Sigmoid colon (tissue), 7 donors: ENCODE results near the gene CDK5RAP3. TPM values are rescaled to one million over a fixed set of nuclear protein-coding genes. Genes with fewer than 3 reads are reported as not detected.

ENCODE experiments used
- DNase-seq: peaks from one replicate; pipeline ENCODE4 v3.0.0-alpha.2; 2019
- H3K27ac ChIP-seq, 4 donors: fragments of 200-600 bp; sonication (generic); one replicate each; pipeline ENCODE4 v1.5.1; 2016 to 2019; ENCODE audit warnings: mild to moderate bottlenecking in 1 of 4
- H3K27me3 ChIP-seq, 3 donors: fragments of 200-600 bp; sonication (generic); one replicate each; pipeline ENCODE4 v1.5.1; 2019; ENCODE audit warnings: mild to moderate bottlenecking in 1 of 3
- H3K36me3 ChIP-seq, 4 donors: fragments of 200-600 bp; sonication (generic); one replicate each; pipeline ENCODE4 v1.5.1; 2016 to 2019
- H3K4me1 ChIP-seq, 4 donors: fragments of 200-600 bp; sonication (generic); one replicate each; pipeline ENCODE4 v1.5.1; 2017 to 2019
- H3K4me3 ChIP-seq, 4 donors: fragments of 200-600 bp; sonication (generic); one replicate each; pipeline ENCODE4 v1.5.1; 2017 to 2019; ENCODE audit warnings: mild to moderate bottlenecking in 2 of 4, moderate library complexity in 1 of 4
- H3K9me3 ChIP-seq, 4 donors: fragments of 200-600 bp in 3 of 4; sonication (generic) in 3 of 4; one replicate each; pipeline versions ENCODE4 v1.5.1 to v1.6.1; 2013 to 2019
- CTCF ChIP-seq, 4 experiments: fragments of 450-650 bp in 3 of 4; fragments of 200-600 bp in 1 of 4; IDR thresholded peaks; one replicate each; pipeline ENCODE4 v1.5.1; 2016 to 2019; ENCODE audit warnings: antibody characterized with exemption in 4 of 4, mild to moderate bottlenecking in 3 of 4, moderate library complexity in 2 of 4
- EP300 ChIP-seq, 4 donors: sonication (generic); formaldehyde crosslinking; IDR thresholded peaks; one replicate each; pipeline ENCODE4 v1.6.1; 2017; ENCODE audit warnings: antibody characterized with exemption in 4 of 4
- POLR2A ChIP-seq, 2 donors: fragments of 450-650 bp; IDR thresholded peaks; one replicate each; pipeline ENCODE4 v1.6.1; 2016; ENCODE audit warnings: antibody characterized with exemption in 2 of 2, mild to moderate bottlenecking in 2 of 2, moderate library complexity in 2 of 2
- POLR2AphosphoS5 ChIP-seq, 4 donors: sonication (generic); formaldehyde crosslinking; IDR thresholded peaks; one replicate each; pipeline ENCODE4 v1.6.1; 2017; ENCODE audit warnings: antibody characterized with exemption in 4 of 4
- WGBS, 2 donors: extraction: QIAGEN DNeasy Blood & Tissue Kit; methylation state at CpG; one replicate each; pipeline ENCODE4 v1.1.7; 2013; 5-methylcytosine and 5-hydroxymethylcytosine counted together
- intact Hi-C: fragments of 100-400 bp; cut with DNase I; formaldehyde crosslinking; loops from one replicate; pipeline ENCODE4 v1.15.1; 2023
- polyA plus RNA-seq, 3 donors: library from polyadenylated mRNA; stranded (reverse); fragments of 200-250 nt; gene quantifications; one replicate each; pipeline ENCODE4 v1.2.3, GENCODE V29; 2013
- total RNA-seq, 4 donors: library from RNA; depleted of rRNA; stranded (reverse); fragments of >200 nt; gene quantifications; one replicate each; pipeline ENCODE4 v1.1.0, GENCODE V29; 2016
- donor health status: healthy with polysubstance abuse.
- donor health status: Bipolar disorder and iron deficiency.
- donor health status: healthy.

Gene CDK5RAP3
- total and polyA plus RNA-seq, 7 donors, result 43.5 to 200 (median 71.5) TPM

- Histone ChIP-seq H3K4me1 (peaks cover 0 to under 1% (median under 1%) of the 10 kb centered on the region in 4 donors), H3K27me3 (no peaks in the 10 kb centered on the region), H3K27ac (no peak overlapping the region), H3K36me3 (no peaks in the 10 kb centered on the region), H3K4me3 (no peak overlapping the region), H3K9me3 (no peaks in the 10 kb centered on the region)
- DNase-seq, result no peak
- WGBS, 2 donors, result 81 to 87% methylated on average over 9 of the region's 9 CpGs
- intact Hi-C loops, result no loop called here
- no peak for TF ChIP-seq POLR2AphosphoS5 (IDR thresholded peaks at IDR 0.05)
- no peak for TF ChIP-seq POLR2A (IDR thresholded peaks at IDR 0.05)
- TF ChIP-seq CTCF (IDR thresholded peaks at IDR 0.05), result no peak
- TF ChIP-seq EP300 (IDR thresholded peaks at IDR 0.05), result no peak
Observed at GRCh38 chr17:47993031-47993564, 22.2 kb downstream of the CDK5RAP3 start.

- H3K36me3 ChIP-seq, result no peaks in the 10 kb centered on the region
- TF ChIP-seq EP300 (IDR thresholded peaks at IDR 0.05) (no peak), POLR2A (IDR thresholded peaks at IDR 0.05) (no peak), CTCF (IDR thresholded peaks at IDR 0.05) (no peak), POLR2AphosphoS5 (IDR thresholded peaks at IDR 0.05) (no peak)
- intact Hi-C loops, result no loop called here
- 78 to 87% methylated on average over 5 of the region's 5 CpGs for WGBS, 2 donors
- H3K27me3 ChIP-seq, result no peaks in the 10 kb centered on the region
- H3K4me3 ChIP-seq, result no peak overlapping the region
- no peaks in the 10 kb centered on the region for H3K4me1 ChIP-seq
- H3K27ac ChIP-seq, result no peak overlapping the region
- no peaks in the 10 kb centered on the region for H3K9me3 ChIP-seq
- no peak for DNase-seq
Observed at GRCh38 chr17:47993964-47994363, 23.1 kb downstream of the CDK5RAP3 start.

- no peak for TF ChIP-seq EP300 (IDR thresholded peaks at IDR 0.05)
- Histone ChIP-seq H3K4me1 (no peaks in the 10 kb centered on the region), H3K36me3 (no peaks in the 10 kb centered on the region), H3K27me3 (no peaks in the 10 kb centered on the region), H3K9me3 (no peaks in the 10 kb centered on the region), H3K4me3 (no peak overlapping the region), H3K27ac (no peak overlapping the region)
- no peak for DNase-seq
- WGBS, 2 donors, result 78 to 89% methylated on average over 4 of the region's 4 CpGs
- intact Hi-C loops, result no loop called here
Observed at GRCh38 chr17:47994724-47995123, 23.8 kb downstream of the CDK5RAP3 start.

GRCh38 chr17:47995241-47995935 is 24.5 kb downstream of the CDK5RAP3 start:
- Histone ChIP-seq H3K4me1 (no peaks in the 10 kb centered on the region), H3K4me3 (no peak overlapping the region), H3K9me3 (no peaks in the 10 kb centered on the region), H3K27me3 (no peaks in the 10 kb centered on the region), H3K27ac (no peak overlapping the region), H3K36me3 (no peaks in the 10 kb centered on the region)
- no peak for DNase-seq
- intact Hi-C loops, result no loop called here
- WGBS, 2 donors, result 76 to 92% methylated on average over 13 of the region's 13 CpGs
- no peak for TF ChIP-seq POLR2AphosphoS5 (IDR thresholded peaks at IDR 0.05)
- TF ChIP-seq POLR2A (IDR thresholded peaks at IDR 0.05), result no peak
- TF ChIP-seq EP300 (IDR thresholded peaks at IDR 0.05), result no peak
- no peak for TF ChIP-seq CTCF (IDR thresholded peaks at IDR 0.05)

GRCh38 chr17:47996201-47996600 is 25.3 kb downstream of the CDK5RAP3 start:
- H3K9me3 ChIP-seq, result no peaks in the 10 kb centered on the region
- no peak overlapping the region for H3K4me3 ChIP-seq
- H3K36me3 ChIP-seq, result no peaks in the 10 kb centered on the region
- TF ChIP-seq POLR2A (IDR thresholded peaks at IDR 0.05) (no peak), CTCF (IDR thresholded peaks at IDR 0.05) (no peak), EP300 (IDR thresholded peaks at IDR 0.05) (no peak)
- H3K27me3 ChIP-seq, result no peaks in the 10 kb centered on the region
- 72 to 83% methylated on average over 9 of the region's 9 CpGs for WGBS, 2 donors
- no peaks in the 10 kb centered on the region for H3K4me1 ChIP-seq
- H3K27ac ChIP-seq, result no peak overlapping the region
- no peak for DNase-seq
- intact Hi-C loops, result no loop called here
